ENCODE data around the gene INHBA.

GRCh38 chr7:41659539-41659938 is 43.4 kb downstream of the INHBA start:
- TF ChIP-seq CTCF (IDR thresholded peaks at IDR 0.05; ENCODE audit: low read length): no peak
- TF ChIP-seq EZH2 (optimal IDR thresholded peaks at IDR 0.05; ENCODE audit: low read depth, low read length): no peak
